GM23338 (cell line): ENCODE data around the gene R3HCC1L. TPM values are rescaled to one million over a fixed set of nuclear protein-coding genes. Genes with fewer than 3 reads are reported as not detected.

Source experiments
- ATAC-seq: fragments of 200-7000 bp; cut with Tn5 transposase; 3 replicates; pipeline ENCODE4 v1.9.1; 2020
- DNase-seq: peaks from one replicate; pipeline ENCODE4 v3.0.0-alpha.2; 2015; ENCODE audit warnings: low spot score
- H2AFZ ChIP-seq: fragments of 200-600 bp; sonication (generic); 2 replicates; pipeline ENCODE4 v1.8.0; 2016; ENCODE audit warnings: antibody characterized with exemption, mild to moderate bottlenecking, moderate library complexity
- H3F3A ChIP-seq: fragments of 200-600 bp; sonication (generic); replicated peaks from 2 replicates; pipeline ENCODE4 v1.8.0; 2017; ENCODE audit warnings: antibody characterized with exemption, mixed run types, low read depth
- H3K27ac ChIP-seq: fragments of 200-600 bp; sonication (generic); 2 replicates; pipeline ENCODE4 v1.6.1; 2016; ENCODE audit warnings: low read depth
- H3K27me3 ChIP-seq: fragments of 200-600 bp; sonication (generic); 2 replicates; pipeline ENCODE4 v1.8.0; 2016; ENCODE audit warnings: mild to moderate bottlenecking, mixed run types, moderate library complexity; ENCODE audit not compliant: insufficient read depth
- H3K36me3 ChIP-seq: fragments of 200-600 bp; sonication (generic); 2 replicates; pipeline ENCODE4 v1.8.0; 2016; ENCODE audit warnings: mild to moderate bottlenecking; ENCODE audit not compliant: insufficient read depth
- H3K4me1 ChIP-seq: fragments of 200-600 bp; sonication (generic); 2 replicates; pipeline ENCODE4 v1.8.0; 2016; ENCODE audit warnings: mild to moderate bottlenecking, moderate library complexity; ENCODE audit not compliant: insufficient read depth
- H3K4me2 ChIP-seq: fragments of 200-600 bp; sonication (generic); 2 replicates; pipeline ENCODE4 v1.7.1; 2017; ENCODE audit warnings: mixed run types
- H3K4me3 ChIP-seq: fragments of 200-600 bp; sonication (generic); 2 replicates; pipeline ENCODE4 v1.6.1; 2016; ENCODE audit warnings: mixed run types
- H3K79me2 ChIP-seq: fragments of 200-600 bp; sonication (generic); replicated peaks from 2 replicates; pipeline ENCODE4 v1.8.0; 2017; ENCODE audit warnings: mild to moderate bottlenecking; ENCODE audit not compliant: insufficient read depth
- H3K9me2 ChIP-seq: fragments of 200-600 bp; sonication (generic); 2 replicates; pipeline ENCODE4 v1.8.0; 2017; ENCODE audit not compliant: insufficient read depth
- H4K20me1 ChIP-seq: fragments of 200-600 bp; sonication (generic); replicated peaks from 2 replicates; pipeline ENCODE4 v1.8.0; 2017; ENCODE audit warnings: mild to moderate bottlenecking; ENCODE audit not compliant: insufficient read depth
- H3K27ac Mint-ChIP-seq: 2 replicates; pipeline ENCODE4 v1.8.0; 2020; ENCODE audit warnings: inconsistent platforms, mild to moderate bottlenecking, moderate library complexity, mixed read lengths
- H3K27me3 Mint-ChIP-seq: 3 replicates; pipeline ENCODE4 v1.8.0; 2022; ENCODE audit warnings: low read depth, mild to moderate bottlenecking, moderate library complexity, mixed read lengths, inconsistent platforms; ENCODE audit not compliant: insufficient read depth, poor library complexity
- H3K36me3 Mint-ChIP-seq: 3 replicates; pipeline ENCODE4 v1.8.0; 2021; ENCODE audit warnings: low read depth, mild to moderate bottlenecking, inconsistent platforms, moderate library complexity, mixed read lengths
- H3K4me1 Mint-ChIP-seq: 3 replicates; pipeline ENCODE4 v1.8.0; 2020; ENCODE audit warnings: mild to moderate bottlenecking, inconsistent platforms, mixed read lengths
- H3K4me3 Mint-ChIP-seq: 3 replicates; pipeline ENCODE4 v1.8.0; 2021; ENCODE audit warnings: moderate library complexity, mild to moderate bottlenecking, inconsistent platforms, mixed read lengths
- H3K9me3 Mint-ChIP-seq: 3 replicates; pipeline ENCODE4 v1.8.0; 2020; ENCODE audit warnings: moderate library complexity, mild to moderate bottlenecking, inconsistent platforms, mixed read lengths
- CREB1 ChIP-seq: fragments of 250-450 bp; sonication (Bioruptor Pico); IDR thresholded peaks from 2 replicates; pipeline ENCODE4 v1.5.0; 2020; ENCODE audit warnings: low read depth, mild to moderate bottlenecking, moderate library complexity
- EZH2 ChIP-seq: fragments of 200-600 bp; sonication (generic); IDR thresholded peaks from one replicate; pipeline ENCODE4 v1.8.0; 2017; ENCODE audit warnings: antibody characterized with exemption, mild to moderate bottlenecking, low read depth; ENCODE audit not compliant: unreplicated experiment
- EZH2phosphoT487 ChIP-seq: fragments of 200-600 bp; sonication (generic); IDR thresholded peaks from one replicate; pipeline ENCODE4 v1.8.1; 2018; ENCODE audit warnings: antibody characterized with exemption; ENCODE audit not compliant: unreplicated experiment
- NANOG ChIP-seq: IDR thresholded peaks from 2 replicates; pipeline ENCODE4 v1.6.1; 2016; ENCODE audit warnings: antibody characterized with exemption, borderline replicate concordance
- ZNF331 ChIP-seq: fragments of 250-450 bp; sonication (Bioruptor Pico); IDR thresholded peaks from 2 replicates; pipeline ENCODE4 v1.5.0; 2020; ENCODE audit warnings: low read depth, mild to moderate bottlenecking, moderate library complexity
- polyA plus RNA-seq: library from polyadenylated mRNA; unstranded; fragments of >200 nt; fragmentation: Nextera tagmentation; extraction: Ambion mirVana; gene quantifications from 2 replicates; pipeline ENCODE4 v1.2.1, GENCODE V29; 2016
- total RNA-seq: library from RNA; depleted of rRNA; stranded (reverse); fragments of >200 nt; shearing (Covaris generic); gene quantifications from 2 replicates; pipeline ENCODE4 v1.2.3, GENCODE V29; 2014
- TF ChIP-seq, protein P1 (sequence below): fragments of 250-450 bp; sonication (Bioruptor Pico); IDR thresholded peaks from 2 replicates; pipeline ENCODE4 v1.5.0; 2020; ENCODE audit warnings: mild to moderate bottlenecking, moderate library complexity
- TF ChIP-seq, protein P2 (sequence below): IDR thresholded peaks from one replicate; pipeline ENCODE4 v1.6.1; 2018; ENCODE audit warnings: antibody characterized with exemption; ENCODE audit not compliant: unreplicated experiment

Gene R3HCC1L
- total and polyA plus RNA-seq, 2 experiments from 2014 or later, result 9.3 to 15.8 TPM

- Mint-ChIP-seq H3K9me3 (no peaks in the 10 kb centered on the region; the same call in 2 of the 3 replicates), H3K27me3 (peaks cover 3% of the 10 kb centered on the region)
These were observed 47.4 kb upstream of the R3HCC1L start for GRCh38 chr10:98086837-98087708.

DNA sequence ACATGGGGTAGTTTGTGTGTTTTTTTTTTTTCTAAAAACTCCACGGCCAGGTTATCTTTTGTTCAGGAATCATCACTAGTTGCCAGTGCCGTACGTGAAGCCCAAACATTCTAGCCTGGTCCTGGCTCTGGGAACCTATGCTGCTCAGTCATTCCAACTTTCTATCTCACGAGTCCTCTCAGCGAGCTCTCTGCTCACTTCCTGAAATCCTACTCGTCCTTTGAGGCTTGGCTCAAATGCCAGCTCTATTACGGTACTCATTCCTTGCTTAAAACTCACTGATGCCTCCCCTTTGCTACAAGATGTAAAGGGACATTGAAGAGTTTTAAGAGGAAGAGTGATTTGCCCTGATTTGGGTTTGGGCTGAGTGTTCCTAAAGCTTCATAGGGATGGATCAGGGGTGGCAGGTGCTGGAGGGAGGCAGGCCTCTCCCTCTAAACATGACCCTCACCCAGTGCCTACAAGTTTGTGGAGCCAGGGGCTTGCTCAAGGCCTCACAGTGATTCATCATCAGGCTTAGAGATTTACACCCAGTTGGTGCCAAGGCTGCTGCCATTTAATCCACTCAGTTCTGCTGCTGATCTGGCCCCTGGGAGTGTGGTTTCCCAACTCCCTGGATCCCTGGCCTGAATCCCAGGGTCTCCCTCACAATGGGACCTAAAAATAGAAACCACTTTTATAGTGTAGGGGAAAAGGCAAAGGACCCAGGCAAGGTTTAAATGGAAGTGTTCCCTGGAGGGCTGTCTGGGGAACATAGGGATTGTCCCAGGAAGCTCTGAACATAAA, 46.1 kb upstream of the R3HCC1L start:
- TF ChIP-seq EZH2 (no peak), EZH2phosphoT487 (no peak), ZNF331 (CRISPR knock-in tag) (no peak), NANOG (no peak)
- TF ChIP-seq, protein P1, sequence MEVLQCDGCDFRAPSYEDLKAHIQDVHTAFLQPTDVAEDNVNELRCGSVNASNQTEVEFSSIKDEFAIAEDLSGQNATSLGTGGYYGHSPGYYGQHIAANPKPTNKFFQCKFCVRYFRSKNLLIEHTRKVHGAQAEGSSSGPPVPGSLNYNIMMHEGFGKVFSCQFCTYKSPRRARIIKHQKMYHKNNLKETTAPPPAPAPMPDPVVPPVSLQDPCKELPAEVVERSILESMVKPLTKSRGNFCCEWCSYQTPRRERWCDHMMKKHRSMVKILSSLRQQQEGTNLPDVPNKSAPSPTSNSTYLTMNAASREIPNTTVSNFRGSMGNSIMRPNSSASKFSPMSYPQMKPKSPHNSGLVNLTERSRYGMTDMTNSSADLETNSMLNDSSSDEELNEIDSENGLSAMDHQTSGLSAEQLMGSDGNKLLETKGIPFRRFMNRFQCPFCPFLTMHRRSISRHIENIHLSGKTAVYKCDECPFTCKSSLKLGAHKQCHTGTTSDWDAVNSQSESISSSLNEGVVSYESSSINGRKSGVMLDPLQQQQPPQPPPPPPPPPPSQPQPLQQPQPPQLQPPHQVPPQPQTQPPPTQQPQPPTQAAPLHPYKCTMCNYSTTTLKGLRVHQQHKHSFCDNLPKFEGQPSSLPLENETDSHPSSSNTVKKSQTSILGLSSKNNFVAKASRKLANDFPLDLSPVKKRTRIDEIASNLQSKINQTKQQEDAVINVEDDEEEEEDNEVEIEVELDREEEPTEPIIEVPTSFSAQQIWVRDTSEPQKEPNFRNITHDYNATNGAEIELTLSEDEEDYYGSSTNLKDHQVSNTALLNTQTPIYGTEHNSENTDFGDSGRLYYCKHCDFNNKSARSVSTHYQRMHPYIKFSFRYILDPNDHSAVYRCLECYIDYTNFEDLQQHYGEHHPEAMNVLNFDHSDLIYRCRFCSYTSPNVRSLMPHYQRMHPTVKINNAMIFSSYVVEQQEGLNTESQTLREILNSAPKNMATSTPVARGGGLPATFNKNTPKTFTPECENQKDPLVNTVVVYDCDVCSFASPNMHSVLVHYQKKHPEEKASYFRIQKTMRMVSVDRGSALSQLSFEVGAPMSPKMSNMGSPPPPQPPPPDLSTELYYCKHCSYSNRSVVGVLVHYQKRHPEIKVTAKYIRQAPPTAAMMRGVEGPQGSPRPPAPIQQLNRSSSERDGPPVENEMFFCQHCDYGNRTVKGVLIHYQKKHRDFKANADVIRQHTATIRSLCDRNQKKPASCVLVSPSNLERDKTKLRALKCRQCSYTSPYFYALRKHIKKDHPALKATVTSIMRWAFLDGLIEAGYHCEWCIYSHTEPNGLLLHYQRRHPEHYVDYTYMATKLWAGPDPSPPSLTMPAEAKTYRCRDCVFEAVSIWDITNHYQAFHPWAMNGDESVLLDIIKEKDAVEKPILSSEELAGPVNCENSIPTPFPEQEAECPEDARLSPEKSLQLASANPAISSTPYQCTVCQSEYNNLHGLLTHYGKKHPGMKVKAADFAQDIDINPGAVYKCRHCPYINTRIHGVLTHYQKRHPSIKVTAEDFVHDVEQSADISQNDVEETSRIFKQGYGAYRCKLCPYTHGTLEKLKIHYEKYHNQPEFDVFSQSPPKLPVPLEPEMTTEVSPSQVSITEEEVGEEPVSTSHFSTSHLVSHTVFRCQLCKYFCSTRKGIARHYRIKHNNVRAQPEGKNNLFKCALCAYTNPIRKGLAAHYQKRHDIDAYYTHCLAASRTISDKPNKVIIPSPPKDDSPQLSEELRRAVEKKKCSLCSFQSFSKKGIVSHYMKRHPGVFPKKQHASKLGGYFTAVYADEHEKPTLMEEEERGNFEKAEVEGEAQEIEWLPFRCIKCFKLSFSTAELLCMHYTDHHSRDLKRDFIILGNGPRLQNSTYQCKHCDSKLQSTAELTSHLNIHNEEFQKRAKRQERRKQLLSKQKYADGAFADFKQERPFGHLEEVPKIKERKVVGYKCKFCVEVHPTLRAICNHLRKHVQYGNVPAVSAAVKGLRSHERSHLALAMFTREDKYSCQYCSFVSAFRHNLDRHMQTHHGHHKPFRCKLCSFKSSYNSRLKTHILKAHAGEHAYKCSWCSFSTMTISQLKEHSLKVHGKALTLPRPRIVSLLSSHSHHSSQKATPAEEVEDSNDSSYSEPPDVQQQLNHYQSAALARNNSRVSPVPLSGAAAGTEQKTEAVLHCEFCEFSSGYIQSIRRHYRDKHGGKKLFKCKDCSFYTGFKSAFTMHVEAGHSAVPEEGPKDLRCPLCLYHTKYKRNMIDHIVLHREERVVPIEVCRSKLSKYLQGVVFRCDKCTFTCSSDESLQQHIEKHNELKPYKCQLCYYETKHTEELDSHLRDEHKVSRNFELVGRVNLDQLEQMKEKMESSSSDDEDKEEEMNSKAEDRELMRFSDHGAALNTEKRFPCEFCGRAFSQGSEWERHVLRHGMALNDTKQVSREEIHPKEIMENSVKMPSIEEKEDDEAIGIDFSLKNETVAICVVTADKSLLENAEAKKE, result no peak
- H4K20me1 ChIP-seq, result no peaks in the 10 kb centered on the region
- H3K27ac Mint-ChIP-seq, result no peak overlapping the region
- H3K27ac ChIP-seq, result no peak overlapping the region
- no peak overlapping the region for H3K4me2 ChIP-seq
- no peaks in the 10 kb centered on the region for H3K36me3 ChIP-seq
- no peaks in the 10 kb centered on the region for H3K9me2 ChIP-seq
- H3K79me2 ChIP-seq, result no peaks in the 10 kb centered on the region
- DNase-seq (no peak), ATAC-seq (no peak)
- H3F3A ChIP-seq, result no peaks in the 10 kb centered on the region
- H2AFZ ChIP-seq, result no peak overlapping the region
- peaks cover 3% of the 10 kb centered on the region; the same call in 2 of the 3 replicates for H3K4me1 Mint-ChIP-seq
- H3K4me1 ChIP-seq, result no peaks in the 10 kb centered on the region
- H3K27me3 ChIP-seq, result no peaks in the 10 kb centered on the region
- H3K9me3 Mint-ChIP-seq, result no peaks in the 10 kb centered on the region; the same call in 2 of the 3 replicates
- no peak overlapping the region for H3K4me3 Mint-ChIP-seq
- no peak overlapping the region for H3K4me3 ChIP-seq
- H3K27me3 Mint-ChIP-seq, result peaks cover 5% of the 10 kb centered on the region
- no peaks in the 10 kb centered on the region for H3K36me3 Mint-ChIP-seq

More at GRCh38 chr10:98086837-98087708, 47.4 kb upstream of the R3HCC1L start:
- Histone ChIP-seq H3K27ac (no peak overlapping the region), H3K4me1 (no peaks in the 10 kb centered on the region), H3K4me3 (no peak overlapping the region), H3K79me2 (no peaks in the 10 kb centered on the region), H3K36me3 (no peaks in the 10 kb centered on the region), H3K4me2 (no peak overlapping the region), H3K9me2 (no peaks in the 10 kb centered on the region), H2AFZ (0 out of 2 replicates have a peak overlapping the region, but pooled peaks have one; percentile 32), H3F3A (no peaks in the 10 kb centered on the region), H3K27me3 (no peaks in the 10 kb centered on the region), H4K20me1 (no peaks in the 10 kb centered on the region)
- H3K4me1 Mint-ChIP-seq, result peaks cover 3% of the 10 kb centered on the region; the same call in 2 of the 3 replicates
- DNase-seq (peak; percentile 11), ATAC-seq (no peak)
- no peaks in the 10 kb centered on the region for H3K36me3 Mint-ChIP-seq
- no peak overlapping the region for H3K27ac Mint-ChIP-seq
- H3K4me3 Mint-ChIP-seq, result no peak overlapping the region
- TF ChIP-seq, protein P2, sequence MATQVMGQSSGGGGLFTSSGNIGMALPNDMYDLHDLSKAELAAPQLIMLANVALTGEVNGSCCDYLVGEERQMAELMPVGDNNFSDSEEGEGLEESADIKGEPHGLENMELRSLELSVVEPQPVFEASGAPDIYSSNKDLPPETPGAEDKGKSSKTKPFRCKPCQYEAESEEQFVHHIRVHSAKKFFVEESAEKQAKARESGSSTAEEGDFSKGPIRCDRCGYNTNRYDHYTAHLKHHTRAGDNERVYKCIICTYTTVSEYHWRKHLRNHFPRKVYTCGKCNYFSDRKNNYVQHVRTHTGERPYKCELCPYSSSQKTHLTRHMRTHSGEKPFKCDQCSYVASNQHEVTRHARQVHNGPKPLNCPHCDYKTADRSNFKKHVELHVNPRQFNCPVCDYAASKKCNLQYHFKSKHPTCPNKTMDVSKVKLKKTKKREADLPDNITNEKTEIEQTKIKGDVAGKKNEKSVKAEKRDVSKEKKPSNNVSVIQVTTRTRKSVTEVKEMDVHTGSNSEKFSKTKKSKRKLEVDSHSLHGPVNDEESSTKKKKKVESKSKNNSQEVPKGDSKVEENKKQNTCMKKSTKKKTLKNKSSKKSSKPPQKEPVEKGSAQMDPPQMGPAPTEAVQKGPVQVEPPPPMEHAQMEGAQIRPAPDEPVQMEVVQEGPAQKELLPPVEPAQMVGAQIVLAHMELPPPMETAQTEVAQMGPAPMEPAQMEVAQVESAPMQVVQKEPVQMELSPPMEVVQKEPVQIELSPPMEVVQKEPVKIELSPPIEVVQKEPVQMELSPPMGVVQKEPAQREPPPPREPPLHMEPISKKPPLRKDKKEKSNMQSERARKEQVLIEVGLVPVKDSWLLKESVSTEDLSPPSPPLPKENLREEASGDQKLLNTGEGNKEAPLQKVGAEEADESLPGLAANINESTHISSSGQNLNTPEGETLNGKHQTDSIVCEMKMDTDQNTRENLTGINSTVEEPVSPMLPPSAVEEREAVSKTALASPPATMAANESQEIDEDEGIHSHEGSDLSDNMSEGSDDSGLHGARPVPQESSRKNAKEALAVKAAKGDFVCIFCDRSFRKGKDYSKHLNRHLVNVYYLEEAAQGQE, result peak; percentile 67
- TF ChIP-seq CREB1, result no peak
